Glutamatergic neuron (in vitro differentiated cells): ENCODE data around the gene TEC. TPM values are rescaled to one million over a fixed set of nuclear protein-coding genes. Genes with fewer than 3 reads are reported as not detected.

Experiments
- DNase-seq: peaks from one replicate; pipeline ENCODE4 v3.0.0; 2022
- H3K27ac Mint-ChIP-seq: one replicate; pipeline ENCODE4 v1.8.0; 2020; ENCODE audit warnings: mild to moderate bottlenecking, mixed read lengths, inconsistent platforms; ENCODE audit not compliant: unreplicated experiment
- H3K27me3 Mint-ChIP-seq: one replicate; pipeline ENCODE4 v1.8.0; 2020; ENCODE audit warnings: mild to moderate bottlenecking, moderate library complexity, mixed read lengths, inconsistent platforms; ENCODE audit not compliant: unreplicated experiment
- H3K36me3 Mint-ChIP-seq: one replicate; pipeline ENCODE4 v1.8.0; 2020; ENCODE audit warnings: mild to moderate bottlenecking, mixed read lengths, inconsistent platforms; ENCODE audit not compliant: unreplicated experiment
- H3K4me1 Mint-ChIP-seq: one replicate; pipeline ENCODE4 v1.8.0; 2020; ENCODE audit warnings: mild to moderate bottlenecking, low read depth, mixed read lengths, inconsistent platforms; ENCODE audit not compliant: unreplicated experiment
- H3K4me3 Mint-ChIP-seq: one replicate; pipeline ENCODE4 v1.8.0; 2020; ENCODE audit warnings: mild to moderate bottlenecking, mixed read lengths, inconsistent platforms; ENCODE audit not compliant: unreplicated experiment
- H3K9me3 Mint-ChIP-seq: one replicate; pipeline ENCODE4 v1.8.0; 2020; ENCODE audit warnings: mild to moderate bottlenecking, moderate library complexity, mixed read lengths, inconsistent platforms; ENCODE audit not compliant: unreplicated experiment
- total RNA-seq: library from RNA; stranded (reverse); fragmentation: NEBNext Ultra II Directional; extraction: Animal tissue kit (Norgen Biotek cat#: 25700); gene quantifications from one replicate; pipeline ENCODE4 v1.2.1, GENCODE V29; 2021; ENCODE audit not compliant: unreplicated experiment
- TF ChIP-seq, protein P1 (sequence below): fragments of 200-600 bp; sonication (generic); IDR thresholded peaks from one replicate; pipeline ENCODE4 v1.5.0; 2021; ENCODE audit not compliant: partially characterized antibody, unreplicated experiment

Gene TEC
- total RNA-seq, 1 donor from 2014 or later: 0.37 TPM

DNA sequence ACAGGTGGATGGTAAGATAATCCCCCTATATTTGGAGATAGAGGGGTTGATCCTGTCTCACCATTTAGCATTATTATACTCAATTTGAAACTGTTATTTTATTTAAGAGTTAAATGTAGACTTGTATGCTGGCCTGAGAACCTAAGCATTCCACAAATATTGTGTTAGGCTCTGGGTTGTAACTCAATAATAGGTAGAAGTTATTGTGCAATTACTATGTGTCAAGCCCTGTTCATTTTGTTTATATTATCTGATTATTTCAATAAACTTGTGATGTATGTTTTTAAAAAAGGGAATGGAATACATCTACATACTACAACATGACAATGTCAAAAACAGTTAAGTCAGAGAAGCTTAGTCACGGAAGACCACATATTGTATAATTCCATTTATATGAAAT lies 122.0 kb downstream of the TEC start:
- Mint-ChIP-seq H3K27ac (no peak overlapping the region), H3K9me3 (no peaks in the 10 kb centered on the region), H3K27me3 (no peaks in the 10 kb centered on the region), H3K4me3 (no peak overlapping the region), H3K4me1 (no peaks in the 10 kb centered on the region), H3K36me3 (no peaks in the 10 kb centered on the region)
- TF ChIP-seq, protein P1, sequence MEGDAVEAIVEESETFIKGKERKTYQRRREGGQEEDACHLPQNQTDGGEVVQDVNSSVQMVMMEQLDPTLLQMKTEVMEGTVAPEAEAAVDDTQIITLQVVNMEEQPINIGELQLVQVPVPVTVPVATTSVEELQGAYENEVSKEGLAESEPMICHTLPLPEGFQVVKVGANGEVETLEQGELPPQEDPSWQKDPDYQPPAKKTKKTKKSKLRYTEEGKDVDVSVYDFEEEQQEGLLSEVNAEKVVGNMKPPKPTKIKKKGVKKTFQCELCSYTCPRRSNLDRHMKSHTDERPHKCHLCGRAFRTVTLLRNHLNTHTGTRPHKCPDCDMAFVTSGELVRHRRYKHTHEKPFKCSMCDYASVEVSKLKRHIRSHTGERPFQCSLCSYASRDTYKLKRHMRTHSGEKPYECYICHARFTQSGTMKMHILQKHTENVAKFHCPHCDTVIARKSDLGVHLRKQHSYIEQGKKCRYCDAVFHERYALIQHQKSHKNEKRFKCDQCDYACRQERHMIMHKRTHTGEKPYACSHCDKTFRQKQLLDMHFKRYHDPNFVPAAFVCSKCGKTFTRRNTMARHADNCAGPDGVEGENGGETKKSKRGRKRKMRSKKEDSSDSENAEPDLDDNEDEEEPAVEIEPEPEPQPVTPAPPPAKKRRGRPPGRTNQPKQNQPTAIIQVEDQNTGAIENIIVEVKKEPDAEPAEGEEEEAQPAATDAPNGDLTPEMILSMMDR: no peak
- DNase-seq: no peak

DNA sequence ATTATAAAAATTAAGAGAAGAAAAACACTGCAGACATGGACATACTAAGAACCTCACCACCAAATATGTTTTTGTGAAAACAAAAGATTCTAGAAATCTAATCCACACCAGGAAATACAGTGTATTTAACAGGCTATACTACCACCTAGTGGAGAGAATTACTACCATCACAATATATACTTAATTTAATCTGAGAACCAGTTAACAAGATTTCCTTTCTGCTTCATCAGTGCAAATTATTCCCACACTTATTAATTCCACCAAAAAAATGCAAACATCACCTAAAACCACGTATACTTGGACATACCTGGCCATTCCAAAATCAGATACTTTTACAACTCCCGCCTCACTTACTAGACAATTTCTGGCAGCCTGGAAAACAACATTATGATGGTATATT lies 128.6 kb downstream of the TEC start:
- Mint-ChIP-seq H3K4me3 (no peak overlapping the region), H3K4me1 (no peaks in the 10 kb centered on the region), H3K27ac (no peak overlapping the region), H3K27me3 (no peaks in the 10 kb centered on the region), H3K36me3 (no peaks in the 10 kb centered on the region), H3K9me3 (no peaks in the 10 kb centered on the region)
- TF ChIP-seq, protein P1: peak; percentile 64
- DNase-seq: no peak

DNA sequence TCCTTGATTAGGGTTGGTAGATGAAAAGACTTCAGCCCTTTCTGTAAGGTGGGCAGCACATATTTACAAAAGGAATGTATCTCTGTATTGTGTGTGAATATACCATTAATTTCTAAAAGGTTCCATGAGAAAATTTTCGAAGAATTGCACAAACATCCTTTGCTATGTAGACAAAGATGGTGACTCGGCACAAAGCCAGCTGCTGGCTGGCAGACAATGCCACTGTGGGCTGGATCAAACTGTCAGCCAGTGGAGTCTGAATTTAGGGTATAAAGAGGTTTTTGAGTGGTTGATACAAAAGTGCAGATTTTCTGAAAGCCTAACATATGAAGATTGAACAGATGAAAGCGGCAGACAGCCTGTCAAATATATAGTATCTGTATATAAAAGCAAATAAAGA lies 129.9 kb downstream of the TEC start:
- H3K36me3 Mint-ChIP-seq: no peaks in the 10 kb centered on the region
- no peaks in the 10 kb centered on the region for H3K4me1 Mint-ChIP-seq
- DNase-seq: no peak
- H3K4me3 Mint-ChIP-seq: no peak overlapping the region
- TF ChIP-seq, protein P1: no peak
- no peak overlapping the region for H3K27ac Mint-ChIP-seq
- no peaks in the 10 kb centered on the region for H3K27me3 Mint-ChIP-seq
- H3K9me3 Mint-ChIP-seq: no peaks in the 10 kb centered on the region

DNA sequence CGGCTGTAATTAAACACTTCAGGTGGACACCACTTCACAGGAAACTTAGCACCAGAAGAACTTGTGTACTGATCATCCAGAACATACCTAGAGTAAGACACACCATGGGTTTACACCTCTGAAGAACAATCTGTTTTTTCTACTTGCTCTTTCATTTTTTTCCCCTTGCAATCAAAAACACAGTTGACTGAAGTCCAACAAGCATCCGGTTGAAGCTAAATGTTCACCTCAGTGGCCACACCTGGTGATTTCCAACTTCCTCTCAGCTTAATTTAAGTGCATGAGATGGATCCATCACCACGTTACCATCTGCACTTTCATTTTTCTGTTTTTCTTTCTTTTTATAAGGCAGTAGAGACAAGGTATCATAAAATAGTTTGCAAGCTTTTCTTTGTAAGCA lies 130.7 kb downstream of the TEC start:
- no peaks in the 10 kb centered on the region for H3K27me3 Mint-ChIP-seq
- H3K9me3 Mint-ChIP-seq: no peaks in the 10 kb centered on the region
- no peaks in the 10 kb centered on the region for H3K4me1 Mint-ChIP-seq
- no peak overlapping the region for H3K27ac Mint-ChIP-seq
- H3K4me3 Mint-ChIP-seq: no peak overlapping the region
- TF ChIP-seq, protein P1: no peak
- no peak for DNase-seq
- H3K36me3 Mint-ChIP-seq: no peaks in the 10 kb centered on the region

DNA sequence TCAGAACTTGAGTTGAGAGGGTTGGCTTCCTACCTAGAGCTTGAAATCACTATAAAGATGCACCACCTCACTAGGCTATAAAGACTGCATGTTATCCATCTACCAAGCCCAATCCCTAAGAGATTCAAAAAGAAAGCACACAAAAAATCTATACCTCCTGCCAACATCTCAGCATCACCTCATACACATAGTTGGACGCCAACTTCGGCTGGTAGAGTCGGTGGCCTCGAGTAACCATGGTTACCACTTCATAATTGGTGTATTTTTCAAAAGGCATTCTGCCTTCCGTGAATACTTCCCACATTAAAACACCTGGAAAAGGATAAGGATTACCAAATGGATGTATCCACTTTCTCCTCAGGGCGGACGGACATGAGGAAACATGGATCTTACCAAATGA lies 131.1 kb downstream of the TEC start:
- H3K27me3 Mint-ChIP-seq: no peaks in the 10 kb centered on the region
- H3K36me3 Mint-ChIP-seq: no peaks in the 10 kb centered on the region
- no peak overlapping the region for H3K4me3 Mint-ChIP-seq
- H3K27ac Mint-ChIP-seq: no peak overlapping the region
- TF ChIP-seq, protein P1: no peak
- no peak for DNase-seq
- H3K4me1 Mint-ChIP-seq: no peaks in the 10 kb centered on the region
- no peaks in the 10 kb centered on the region for H3K9me3 Mint-ChIP-seq
